ENCODE measurements around the gene UROS.

UROS gene

DNA sequence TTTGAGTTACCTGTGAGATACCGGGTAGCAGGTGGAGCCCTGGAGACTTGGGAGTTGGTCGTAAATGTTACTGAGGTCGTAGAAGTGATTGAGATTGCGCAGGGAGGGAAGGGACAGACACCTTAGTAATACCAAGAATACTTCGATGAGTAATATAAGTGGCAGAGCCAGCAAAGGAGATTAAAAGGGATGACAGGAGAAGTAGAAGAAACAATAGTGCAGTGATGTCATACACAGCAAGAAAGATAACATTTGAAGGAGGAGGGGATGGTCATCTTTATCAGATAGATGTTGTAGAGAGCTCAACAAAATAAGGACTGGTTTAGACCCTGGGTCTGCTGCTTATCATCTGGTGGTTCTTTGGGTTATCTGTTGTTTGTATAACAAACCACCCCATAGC is 5.3 kb upstream of the UROS start:
- DNase-seq: no peak

DNA sequence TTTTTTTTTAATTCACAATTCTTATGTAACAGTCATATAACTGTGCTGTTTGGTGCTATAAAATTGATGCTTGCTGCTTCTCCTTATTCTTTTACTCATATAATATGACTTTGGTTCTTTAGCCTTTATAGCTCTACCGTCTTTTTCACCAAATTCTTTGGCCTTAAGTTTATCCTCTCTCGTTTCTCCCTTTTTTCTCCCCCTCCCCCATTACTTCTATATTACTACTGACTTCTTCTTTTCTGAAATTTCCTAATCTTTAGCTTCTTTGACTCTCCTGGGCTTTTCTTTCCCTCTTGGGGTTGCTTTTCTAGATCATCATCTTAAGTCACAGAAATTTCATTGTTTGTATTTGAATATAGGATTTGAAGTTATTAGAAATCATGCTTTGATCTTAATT is 4.1 kb upstream of the UROS start:
- no peak for DNase-seq

GRCh38 chr10:125824736-125825135 is 1.7 kb upstream of the UROS start:
- DNase-seq: no peak

- DNase-seq: no peak
These were observed 699 bp upstream of the UROS start for GRCh38 chr10:125823663-125824251.

DNA sequence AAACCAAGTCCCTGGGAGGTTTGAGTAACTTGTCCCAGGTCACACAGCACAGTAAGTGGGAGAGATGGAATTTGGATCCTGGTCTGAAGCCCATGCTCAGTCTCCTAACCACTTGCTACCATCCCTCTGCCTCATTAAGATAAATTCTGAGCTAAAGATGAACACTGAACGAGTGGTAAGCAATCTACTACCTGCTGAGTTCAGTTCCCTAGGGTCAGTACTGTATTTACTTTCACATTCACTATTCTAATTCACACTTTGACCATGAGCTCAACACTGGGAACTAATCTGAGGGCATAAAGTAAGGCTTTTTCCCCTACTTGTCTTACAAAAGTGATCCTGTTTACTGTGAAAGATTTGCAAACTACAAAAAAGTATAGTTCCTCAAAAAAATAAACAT is 2.4 kb downstream of the UROS start:
- DNase-seq: no peak

GRCh38 chr10:125817337-125817946 is 5.6 kb downstream of the UROS start:
- DNase-seq: no peak

DNA sequence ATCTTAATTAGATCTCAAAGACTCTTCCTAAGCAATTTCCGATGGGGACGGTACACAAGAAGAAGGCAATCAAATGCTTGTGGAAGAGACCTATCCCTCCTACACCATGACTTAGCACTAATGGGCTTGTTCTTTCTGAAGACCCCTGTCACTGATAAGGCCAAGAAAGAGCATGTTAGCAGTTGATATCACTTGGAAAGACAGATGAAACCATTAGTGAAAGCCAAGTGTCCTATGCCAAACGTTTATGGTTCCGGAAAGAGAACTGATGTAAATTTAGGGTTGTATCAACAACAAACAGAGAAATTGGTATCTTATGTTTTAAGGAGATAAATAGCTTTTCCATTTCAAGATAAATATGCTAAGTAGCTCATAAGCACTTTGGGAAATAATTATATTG is 6.5 kb downstream of the UROS start:
- DNase-seq: no peak

DNA sequence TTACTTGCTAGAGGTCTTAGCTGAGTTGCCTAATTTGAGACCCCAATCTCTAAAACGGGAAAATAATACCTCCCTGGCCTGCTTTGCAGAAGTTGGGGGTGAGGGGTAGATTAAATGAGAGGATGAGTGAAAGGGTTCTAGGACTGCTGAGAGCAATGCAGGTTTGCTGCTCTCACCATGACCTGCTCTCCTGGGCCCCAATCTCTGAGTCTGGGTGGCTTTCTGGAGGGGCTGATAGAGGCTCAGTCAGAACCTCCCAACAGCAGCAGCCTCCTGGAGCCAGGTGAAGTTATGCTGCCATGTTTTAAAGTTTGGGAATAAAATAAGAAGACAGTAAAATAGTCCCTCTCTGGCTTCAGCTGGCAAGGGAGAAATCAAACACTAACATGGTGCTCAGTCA is 7.3 kb downstream of the UROS start:
- no peak for DNase-seq

DNA sequence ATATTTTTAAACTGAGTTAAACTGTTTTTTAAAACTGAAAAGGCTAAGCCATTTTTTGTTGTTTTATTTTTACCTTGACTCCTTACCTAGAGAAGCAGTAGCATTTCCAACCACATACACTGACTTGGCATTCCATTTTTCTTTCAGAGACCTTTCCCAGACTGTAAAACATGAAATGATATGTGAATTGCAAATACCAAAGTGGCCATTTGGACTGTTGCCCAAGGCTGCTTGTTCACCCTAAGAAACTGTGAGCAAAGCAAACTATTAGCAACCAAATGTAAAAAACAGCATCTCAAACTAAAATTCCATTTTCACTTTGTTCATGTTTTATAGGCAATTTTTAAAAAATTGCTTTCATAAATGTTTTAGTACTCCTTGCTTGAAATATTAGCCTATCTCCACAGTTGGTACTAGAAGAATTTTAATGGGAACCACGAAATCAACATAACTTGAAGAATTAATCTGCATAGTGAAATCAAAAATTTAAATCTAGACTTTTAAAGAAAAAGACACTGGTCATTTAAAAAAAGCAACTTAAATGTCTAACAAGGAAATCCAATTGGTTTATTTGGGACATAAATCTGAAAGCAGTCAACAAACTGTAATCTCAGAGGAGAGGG is 10.8 kb downstream of the UROS start:
- no peak for DNase-seq

- no peak for DNase-seq
These were observed 11.8 kb downstream of the UROS start for GRCh38 chr10:125811251-125811650.

DNA sequence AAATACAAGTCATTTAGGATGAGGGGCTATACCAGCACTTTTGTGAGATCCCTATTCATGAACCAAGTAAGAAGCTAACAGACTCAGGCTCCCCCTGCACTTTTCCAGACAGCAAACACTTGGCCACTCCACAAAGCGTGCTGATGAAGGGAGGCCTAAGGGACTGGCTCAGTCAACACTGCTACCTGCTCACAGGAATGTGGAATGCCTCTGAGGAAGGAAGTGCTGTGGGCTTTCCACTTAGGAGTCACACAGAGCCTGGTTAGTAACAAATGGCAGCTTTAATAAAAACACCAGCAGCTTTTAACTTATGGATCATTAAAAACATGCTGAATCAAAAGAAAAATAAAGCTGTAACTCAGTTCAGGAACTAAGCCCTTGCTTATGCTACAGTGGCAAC is 15.0 kb downstream of the UROS start:
- DNase-seq: no peak

GRCh38 chr10:125802739-125803138 is 20.3 kb downstream of the UROS start:
- no peak for DNase-seq

- no peak for DNase-seq
These were observed 20.9 kb downstream of the UROS start for GRCh38 chr10:125802131-125802530.

GRCh38 chr10:125801574-125801973 is 21.5 kb downstream of the UROS start:
- DNase-seq: no peak

- DNase-seq: no peak
These were observed 23.4 kb downstream of the UROS start for GRCh38 chr10:125799451-125800182.

GRCh38 chr10:125797994-125798662 is 24.9 kb downstream of the UROS start:
- DNase-seq: no peak

DNA sequence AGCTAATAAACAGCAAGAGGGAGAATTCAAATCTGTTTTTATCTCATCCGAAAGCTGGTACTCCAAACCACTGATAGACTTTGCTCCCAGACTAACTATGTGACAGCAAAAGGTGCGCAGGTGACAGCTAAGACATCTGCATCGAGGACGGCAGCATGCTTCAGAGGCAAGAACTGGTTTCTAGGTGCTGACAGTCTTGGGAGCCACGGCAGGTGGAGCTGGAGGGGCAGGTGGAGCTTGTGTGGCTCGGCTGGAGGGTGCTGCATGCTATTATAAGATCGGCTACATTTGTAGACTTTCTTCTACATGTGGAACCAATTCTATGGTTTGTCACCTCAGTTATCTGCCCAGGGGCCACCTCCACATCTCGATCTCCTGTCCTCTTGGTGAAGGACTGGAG is 25.6 kb downstream of the UROS start:
- DNase-seq: no peak

DNA sequence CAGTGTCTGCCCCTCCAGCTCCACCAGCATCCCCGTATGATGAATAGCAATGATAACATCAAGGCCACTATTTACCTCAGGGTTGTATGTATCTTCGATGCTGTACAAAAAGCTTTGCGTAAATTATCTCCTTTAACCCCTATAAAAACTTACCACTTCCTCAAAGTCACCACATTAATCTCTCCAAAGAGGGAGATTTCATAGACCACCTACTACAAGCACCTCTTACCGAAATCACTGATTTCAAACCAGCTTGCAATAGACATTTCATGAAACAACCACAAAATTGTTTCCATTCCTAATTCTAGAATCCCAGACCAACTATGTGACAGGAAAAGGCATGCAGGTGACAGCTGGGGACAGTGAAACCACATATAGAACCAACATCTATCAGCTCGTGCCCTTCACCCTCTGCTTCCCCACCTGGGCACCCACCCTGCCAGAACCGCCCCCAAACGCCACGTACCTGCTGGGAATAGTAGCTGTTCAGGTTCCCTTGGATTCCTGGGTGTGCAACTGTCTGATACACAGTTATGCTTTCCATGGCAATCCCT is 27.3 kb downstream of the UROS start:
- no peak for DNase-seq

DNA sequence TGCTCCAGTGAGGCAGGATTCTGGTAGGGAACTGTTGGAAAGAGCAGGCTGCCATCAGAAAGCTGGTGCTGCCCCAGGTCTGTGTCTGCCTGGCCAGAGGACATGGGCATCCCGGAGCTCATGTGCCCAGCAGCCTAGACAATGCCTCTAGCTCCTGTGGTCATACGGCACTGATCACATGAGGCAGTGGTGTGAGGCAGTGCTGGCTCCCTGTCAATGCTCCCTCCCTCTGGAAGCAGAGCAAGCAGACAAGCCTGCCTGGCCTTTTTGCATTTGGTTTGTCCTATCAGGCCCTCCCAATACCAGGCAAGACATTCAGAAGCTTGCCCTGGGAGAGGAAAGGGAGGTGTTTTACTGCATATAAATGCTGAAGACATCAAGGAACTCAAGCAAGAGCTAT is 27.9 kb downstream of the UROS start:
- DNase-seq: no peak

- DNase-seq: no peak
These were observed 30.4 kb downstream of the UROS start for GRCh38 chr10:125792342-125793300.

DNA sequence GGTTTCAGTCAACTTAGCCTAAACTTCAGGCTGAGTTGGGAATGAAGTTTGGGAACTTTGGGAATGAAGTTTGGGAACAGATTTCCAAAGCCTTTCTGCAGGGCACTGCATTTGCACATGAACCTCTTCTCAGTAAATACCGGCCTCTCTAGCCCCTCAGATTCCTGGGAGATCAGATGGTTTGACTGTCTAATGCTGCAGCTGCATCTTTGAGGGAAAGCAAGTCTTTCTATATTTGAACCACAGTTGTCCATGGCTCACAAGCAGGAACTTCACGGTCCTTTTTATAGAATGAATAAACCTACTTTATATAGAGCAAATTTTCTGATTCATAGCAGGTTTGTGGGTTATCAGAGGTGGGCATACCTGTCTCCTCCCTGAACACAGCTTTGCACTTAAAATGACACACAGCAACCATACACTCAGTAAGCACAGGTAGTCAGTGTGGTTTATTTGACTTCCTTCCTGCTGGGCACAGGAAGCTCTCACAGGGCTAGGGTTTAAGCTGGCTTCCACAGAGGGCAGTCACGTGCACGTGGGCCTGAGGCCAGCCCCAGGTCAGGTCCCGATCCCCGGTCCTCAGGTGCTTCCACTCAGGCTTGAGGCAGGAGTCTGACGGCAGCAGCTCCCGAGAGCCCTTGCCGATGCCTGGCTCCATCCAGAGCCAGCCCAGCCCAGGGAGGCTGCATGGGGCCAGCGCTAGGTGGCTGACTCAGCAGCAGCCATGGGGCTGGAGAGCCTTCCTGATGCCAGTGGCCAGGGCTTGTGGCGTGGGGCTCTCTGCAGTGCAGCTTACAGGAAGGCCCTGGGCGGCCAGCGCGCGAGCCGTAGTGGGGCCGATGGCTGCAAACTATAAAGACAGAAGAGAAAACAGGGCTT is 34.7 kb downstream of the UROS start:
- no peak for DNase-seq

All from stimulated activated CD4-positive, alpha-beta T cell treated with anti-CD3 and anti-CD28 coated beads, Interleukin-4, amount 100 ng/mL, for 4 hours (primary cell).